HG03457 (cell line): ENCODE data around the gene PAGE3.

ENCODE experiments used
- ATAC-seq: cut with Tn5 transposase; IDR thresholded peaks from one replicate; pipeline ENCODE4 v1.9.1; 2021; ENCODE audit warnings: moderate number of reproducible peaks; ENCODE audit not compliant: unreplicated experiment

PAGE3 gene, protein sequence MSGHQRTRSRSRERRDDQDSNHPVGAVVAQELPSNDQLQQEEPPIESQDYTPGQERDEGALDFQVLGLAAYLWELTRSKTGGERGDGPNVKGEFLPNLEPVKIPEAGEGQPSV

DNA sequence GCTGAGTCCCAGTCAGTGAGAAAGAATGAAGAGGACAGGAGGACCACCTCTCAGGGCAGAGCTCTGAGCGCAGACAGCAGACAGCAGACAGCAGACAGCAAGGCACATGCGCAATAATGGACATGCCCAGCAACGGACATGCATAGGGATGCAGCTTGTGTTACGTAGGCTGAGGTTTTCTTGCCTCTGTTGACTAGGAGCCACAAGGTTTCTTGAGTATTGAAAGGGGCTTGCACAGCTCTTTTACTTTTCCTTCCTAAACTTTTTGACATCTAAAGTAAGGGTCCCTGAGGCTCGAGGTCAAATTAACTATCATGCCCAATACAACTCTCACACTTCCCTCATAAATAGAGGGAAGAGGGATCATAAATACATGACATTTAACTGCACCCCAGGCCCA lies at the start of gene PAGE3:
PAGE3 (minus strand) TSS at position 101 of the 400 bp plus-strand sequence. CDS start 1,013 bp downstream, outside the sequence.
- ATAC-seq = no peak

DNA sequence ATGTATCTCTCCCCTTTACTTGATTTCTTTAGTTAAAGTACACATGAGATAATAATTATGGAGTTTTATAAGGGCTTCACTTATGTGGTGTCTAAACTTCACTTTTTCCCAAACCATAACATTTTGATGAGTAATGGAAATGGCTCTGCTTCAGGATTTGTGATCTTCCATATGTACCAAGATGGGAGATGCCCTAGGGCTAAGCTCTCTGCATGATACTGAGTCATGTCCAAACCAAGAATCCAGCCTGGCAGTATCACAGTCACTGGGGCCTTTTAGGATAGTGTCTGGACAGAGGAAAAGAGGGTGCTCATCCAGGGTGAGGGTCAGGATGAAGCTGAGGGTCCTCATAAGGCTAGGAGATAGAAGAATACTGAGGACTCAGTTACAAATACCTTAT lies 47.9 kb upstream of the PAGE3 start:
- no peak for ATAC-seq

DNA sequence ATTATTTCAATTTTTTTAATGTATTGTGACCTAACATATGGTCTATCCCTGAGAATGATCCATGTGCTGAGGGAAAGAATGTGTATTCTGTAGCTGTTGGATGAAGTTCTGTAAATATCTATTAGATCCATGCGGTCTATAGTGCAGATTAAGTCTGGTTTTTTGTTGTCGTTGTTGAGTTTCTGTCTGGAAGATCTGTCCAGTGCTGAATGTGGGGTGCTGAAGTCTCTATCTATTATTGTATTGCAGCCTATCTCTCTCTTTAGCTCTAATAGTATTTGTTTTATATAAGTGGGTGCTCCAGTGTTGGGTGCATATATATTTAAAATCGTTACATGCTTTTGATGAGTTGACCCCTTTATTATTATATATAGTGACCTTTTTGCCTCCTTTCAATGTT lies 26.2 kb upstream of the PAGE3 start:
- ATAC-seq = no peak

DNA sequence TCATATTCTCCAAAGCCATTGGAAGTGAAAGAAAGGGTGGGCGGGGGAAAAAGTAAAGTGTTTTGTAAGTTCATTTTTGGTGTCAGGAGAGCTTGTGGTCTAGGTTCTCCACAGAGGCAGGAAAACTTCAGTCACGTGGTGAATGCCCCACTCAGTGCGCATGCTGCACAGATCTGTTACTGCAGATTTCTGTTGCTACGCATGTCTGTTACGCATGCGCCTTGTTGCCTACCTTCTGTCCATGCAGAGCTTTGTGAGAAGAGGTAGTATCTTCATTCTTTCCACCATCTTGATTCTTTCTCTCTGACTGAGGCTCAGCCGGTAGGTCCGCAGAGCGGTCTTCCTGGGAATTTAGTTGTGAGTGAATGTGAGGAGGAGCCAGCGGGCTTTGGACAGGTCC lies 15.1 kb upstream of the PAGE3 start:
- ATAC-seq = no peak

DNA sequence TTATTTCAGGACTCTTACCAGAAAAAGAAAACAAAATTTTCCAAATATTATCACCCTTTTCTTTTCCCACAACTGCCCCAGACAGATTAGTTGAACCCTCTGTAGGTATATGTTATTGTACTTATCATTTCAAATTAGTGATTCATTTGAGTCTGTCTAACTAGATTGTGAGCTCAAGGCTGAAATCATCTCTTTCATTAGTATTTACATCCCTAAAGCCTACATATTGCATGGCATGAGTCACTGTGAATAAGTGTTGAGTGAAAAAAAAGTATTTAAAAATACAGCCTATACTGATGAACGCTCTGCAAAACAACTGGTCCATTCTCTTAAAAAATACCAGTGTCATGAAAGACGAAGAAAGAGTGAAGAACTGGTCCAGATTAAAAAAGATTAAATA lies 3.9 kb downstream of the PAGE3 start:
- no peak for ATAC-seq

DNA sequence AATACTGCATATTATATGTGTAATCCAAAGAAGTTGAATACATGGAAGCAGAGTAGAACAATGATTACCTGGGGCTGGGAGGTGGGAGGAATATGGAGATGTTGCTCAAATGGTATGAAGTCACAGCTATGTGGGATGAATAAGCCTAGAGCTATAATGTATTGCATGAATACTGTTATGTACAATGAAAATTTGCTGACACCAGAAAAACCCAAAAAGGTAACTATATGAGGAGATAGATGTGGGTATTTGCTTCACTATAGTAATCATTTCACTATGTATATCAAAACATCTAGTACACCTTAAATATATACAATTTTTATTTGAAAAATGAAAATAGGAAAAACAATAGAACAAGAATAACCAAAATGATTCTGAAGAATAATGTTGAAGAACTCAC lies 11.2 kb downstream of the PAGE3 start:
- no peak for ATAC-seq

DNA sequence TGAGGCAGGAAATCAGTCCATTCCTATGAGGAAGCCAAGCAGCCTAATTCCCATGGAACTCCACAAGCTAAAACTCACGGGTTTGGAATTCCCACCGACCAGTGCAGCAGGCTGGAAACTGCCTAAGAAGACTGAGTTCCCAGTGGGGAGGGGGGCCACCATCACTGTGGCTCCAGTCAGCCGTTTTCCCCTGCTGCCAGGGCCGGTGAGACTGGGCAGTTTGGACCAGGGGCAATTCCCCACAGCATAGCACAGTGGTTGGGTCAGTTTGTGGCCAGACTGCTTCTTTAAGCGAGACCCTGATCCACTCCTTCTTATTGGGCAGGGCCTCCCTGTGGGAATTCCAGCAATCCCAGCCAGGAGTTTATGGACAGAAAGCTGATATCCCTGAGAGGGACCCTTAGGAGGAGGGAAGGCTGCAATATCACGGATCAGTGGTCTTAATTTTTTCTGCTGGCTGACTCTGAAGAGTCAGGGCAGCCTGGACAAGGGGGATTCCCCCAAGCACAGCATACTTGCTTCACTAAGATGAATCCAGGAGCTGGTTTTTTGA lies 23.9 kb downstream of the PAGE3 start:
- no peak for ATAC-seq

DNA sequence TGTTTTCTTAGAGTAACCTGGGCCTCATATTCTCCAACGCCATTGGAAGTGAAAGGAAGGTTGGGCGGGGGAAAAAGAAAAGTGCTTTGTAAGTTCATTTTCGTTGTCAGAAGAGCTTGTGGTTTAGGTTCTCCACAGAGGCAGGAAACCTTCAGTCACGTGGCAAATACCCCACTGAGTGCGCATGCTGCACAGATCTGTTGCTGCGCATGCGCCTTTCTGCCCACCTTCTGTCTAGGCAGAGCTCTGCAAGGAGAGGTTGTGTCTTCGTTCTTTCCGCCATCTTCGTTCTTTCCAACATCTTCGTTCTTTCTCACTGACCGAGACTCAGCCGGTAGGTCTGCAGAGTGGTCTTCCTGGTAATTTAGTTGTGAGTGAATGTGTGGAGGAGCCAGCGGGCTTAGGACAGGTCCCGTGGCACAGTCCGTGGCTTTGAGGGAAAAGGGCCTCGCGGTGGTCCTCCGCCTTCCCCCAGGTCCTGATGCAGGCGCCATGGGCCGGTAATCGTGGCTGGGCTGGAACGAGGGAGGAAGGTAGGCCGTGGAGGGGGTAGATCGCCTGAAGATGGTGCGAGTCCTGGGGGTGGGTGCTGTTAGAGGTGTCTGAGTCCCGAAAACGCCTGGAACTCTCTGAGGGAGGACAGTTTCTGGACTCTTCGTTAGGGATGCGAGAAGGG lies 44.5 kb downstream of the PAGE3 start, which contains the start of gene PAGE5:
PAGE5 (plus strand) TSS at position 228 of the 676 bp plus-strand sequence. CDS start 1,037 bp downstream, outside the sequence.
- no peak for ATAC-seq

DNA sequence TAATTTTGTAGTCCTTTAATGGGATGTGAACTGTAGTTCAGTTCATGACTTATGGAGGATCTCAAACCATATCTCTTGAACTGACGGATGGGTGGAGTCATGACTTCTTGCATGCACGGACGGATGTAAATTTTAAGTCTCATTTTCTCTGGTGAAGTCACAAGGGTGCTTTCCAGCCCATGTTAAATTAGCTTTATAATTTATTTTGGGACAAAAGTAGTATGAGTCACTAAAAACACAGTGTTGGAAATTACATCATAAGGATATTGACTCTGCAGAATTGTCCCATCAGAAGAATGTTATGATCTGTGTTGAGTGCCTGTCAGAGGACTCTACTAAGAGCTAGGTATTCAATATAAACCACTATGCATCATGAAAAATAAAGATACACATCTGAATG lies 51.3 kb downstream of the PAGE3 start:
- ATAC-seq = no peak

DNA sequence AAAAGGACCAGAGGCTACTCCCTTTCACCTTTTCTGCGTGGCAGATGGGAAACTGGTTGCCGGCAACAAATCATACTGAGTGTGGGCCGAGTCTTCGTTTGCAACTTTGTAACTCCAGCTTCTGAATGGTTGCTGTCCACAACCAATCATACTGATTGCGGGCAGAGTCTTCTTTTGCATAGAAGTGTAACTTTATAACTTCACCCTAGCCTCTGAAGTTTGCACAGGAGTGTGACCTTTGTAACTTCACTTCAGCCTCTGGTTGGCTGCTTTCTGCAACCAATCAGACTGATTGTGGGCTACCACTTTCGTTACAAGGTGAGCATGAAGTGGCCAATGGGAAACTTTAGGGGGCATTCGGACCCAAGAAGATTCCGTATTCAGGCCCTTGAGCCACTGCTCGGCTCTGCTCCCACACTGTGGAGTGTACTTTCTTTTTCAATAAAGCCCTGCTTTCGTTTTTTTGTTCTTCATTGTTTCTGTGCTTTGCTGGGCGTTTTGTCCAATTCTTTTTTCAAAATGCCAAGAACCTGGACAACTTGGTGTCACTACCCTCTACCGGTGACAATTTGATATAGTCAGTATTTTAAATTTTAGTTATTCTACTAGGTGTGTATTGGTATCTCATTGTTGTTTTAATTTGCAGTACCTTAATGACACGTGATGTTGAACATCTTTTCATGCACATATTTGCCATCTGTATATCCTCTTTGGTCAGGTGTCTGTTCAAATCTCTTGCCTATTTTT lies 53.6 kb downstream of the PAGE3 start:
- no peak for ATAC-seq
